T-helper 17 cell (primary cell): ENCODE data around the gene SLCO4A1. TPM values are rescaled to one million over a fixed set of nuclear protein-coding genes. Genes with fewer than 3 reads are reported as not detected.
"Not testable (repeated sequence)": the region's sequence is repeated elsewhere in the genome, so short reads cannot be mapped to it uniquely, and the experiment has no call there.

Experiments
- ATAC-seq: fragments of 150-1000 bp; cut with Tn5 transposase; 2 replicates; pipeline ENCODE4 v1.10.0; 2021; ENCODE audit warnings: mild to moderate bottlenecking, moderate library complexity
- DNase-seq, 3 donors: peaks; one replicate each; pipeline versions ENCODE4 v3.0.0 to v3.0.0-alpha.2; 2020 to 2021
- H3K9me3 ChIP-seq: one replicate; pipeline ENCODE4 v1.7.0; 2013; ENCODE audit warnings: low read length, mild to moderate bottlenecking; ENCODE audit not compliant: control insufficient read depth, poor library complexity, severe bottlenecking
- H3K27ac Mint-ChIP-seq: one replicate; pipeline ENCODE4 v1.8.0; 2022; ENCODE audit warnings: mild to moderate bottlenecking, moderate library complexity, mixed read lengths
- H3K27me3 Mint-ChIP-seq: one replicate; pipeline ENCODE4 v1.8.0; 2022; ENCODE audit warnings: mixed read lengths
- H3K36me3 Mint-ChIP-seq: one replicate; pipeline ENCODE4 v1.8.0; 2022; ENCODE audit warnings: low read depth, mixed read lengths
- H3K4me1 Mint-ChIP-seq: one replicate; pipeline ENCODE4 v1.8.0; 2022; ENCODE audit warnings: mild to moderate bottlenecking, mixed read lengths
- H3K4me3 Mint-ChIP-seq: one replicate; pipeline ENCODE4 v1.8.0; 2022; ENCODE audit warnings: mild to moderate bottlenecking, moderate library complexity, mixed read lengths
- total RNA-seq, 4 donors: library from RNA in 2 of 4; stranded (reverse) in 2 of 4; gene quantifications; one replicate each; pipeline ENCODE4 v1.2.3 and lab custom pipeline; 2022 to 2026

The SLCO4A1 gene
- total RNA-seq, 2 donors from 2014 or later: 1.9 TPM

- Mint-ChIP-seq H3K27me3 (peaks cover 25% of the 10 kb centered on the region), H3K27ac (no peak overlapping the region), H3K4me3 (no peak overlapping the region), H3K4me1 (peaks cover 11% of the 10 kb centered on the region), H3K36me3 (peaks cover 4% of the 10 kb centered on the region)
- no peak for DNase-seq
- no peaks in the 10 kb centered on the region for H3K9me3 ChIP-seq
- no peak for ATAC-seq
Measured at GRCh38 chr20:62682912-62683517, 40.7 kb downstream of the SLCO4A1 start.

- not testable (repeated sequence) for H3K4me1 Mint-ChIP-seq, H3K4me3 Mint-ChIP-seq, DNase-seq, H3K9me3 ChIP-seq, ATAC-seq, H3K27ac Mint-ChIP-seq, H3K36me3 Mint-ChIP-seq
- H3K27me3 Mint-ChIP-seq: peaks cover 25% of the 10 kb centered on the region
Measured at GRCh38 chr20:62683660-62684322, 41.5 kb downstream of the SLCO4A1 start.

GRCh38 chr20:62684981-62685380 is 42.7 kb downstream of the SLCO4A1 start:
- no peaks in the 10 kb centered on the region for H3K9me3 ChIP-seq
- DNase-seq (no peak), ATAC-seq (no peak)
- no peak overlapping the region for H3K27ac Mint-ChIP-seq
- peaks cover 25% of the 10 kb centered on the region for H3K27me3 Mint-ChIP-seq
- H3K4me3 Mint-ChIP-seq: no peak overlapping the region
- H3K36me3 Mint-ChIP-seq: peaks cover 3% of the 10 kb centered on the region
- peaks cover 7% of the 10 kb centered on the region for H3K4me1 Mint-ChIP-seq

- Mint-ChIP-seq H3K4me3 (peak overlapping the region; percentile 60), H3K27ac (no peak overlapping the region), H3K4me1 (peaks cover 7% of the 10 kb centered on the region), H3K36me3 (no peaks in the 10 kb centered on the region), H3K27me3 (peaks cover 34% of the 10 kb centered on the region)
- ATAC-seq (peak; percentile 50), DNase-seq (no peak)
- no peaks in the 10 kb centered on the region for H3K9me3 ChIP-seq
Measured at GRCh38 chr20:62685781-62686555, 43.7 kb downstream of the SLCO4A1 start.

GRCh38 chr20:62686869-62687830 is 44.8 kb downstream of the SLCO4A1 start:
- no peaks in the 10 kb centered on the region for H3K36me3 Mint-ChIP-seq
- H3K27me3 Mint-ChIP-seq: peaks cover 39% of the 10 kb centered on the region
- H3K27ac Mint-ChIP-seq: no peak overlapping the region
- ATAC-seq (no peak), DNase-seq (no peak)
- no peak overlapping the region for H3K4me3 Mint-ChIP-seq
- no peaks in the 10 kb centered on the region for H3K9me3 ChIP-seq
- peaks cover 10% of the 10 kb centered on the region for H3K4me1 Mint-ChIP-seq

GRCh38 chr20:62688083-62688482 is 45.8 kb downstream of the SLCO4A1 start:
- Mint-ChIP-seq H3K27me3 (peaks cover 41% of the 10 kb centered on the region), H3K4me3 (no peak overlapping the region), H3K27ac (no peak overlapping the region), H3K4me1 (peaks cover 10% of the 10 kb centered on the region), H3K36me3 (no peaks in the 10 kb centered on the region)
- DNase-seq: no peak
- no peaks in the 10 kb centered on the region for H3K9me3 ChIP-seq
- no peak for ATAC-seq

GRCh38 chr20:62688855-62689460 is 46.7 kb downstream of the SLCO4A1 start:
- H3K36me3 Mint-ChIP-seq: no peaks in the 10 kb centered on the region
- DNase-seq (no peak), ATAC-seq (no peak)
- H3K27me3 Mint-ChIP-seq: peaks cover 50% of the 10 kb centered on the region
- H3K27ac Mint-ChIP-seq: no peak overlapping the region
- H3K4me3 Mint-ChIP-seq: no peak overlapping the region
- H3K4me1 Mint-ChIP-seq: peaks cover 10% of the 10 kb centered on the region
- no peaks in the 10 kb centered on the region for H3K9me3 ChIP-seq

GRCh38 chr20:62689861-62690260 is 47.6 kb downstream of the SLCO4A1 start:
- H3K9me3 ChIP-seq: no peaks in the 10 kb centered on the region
- H3K27ac Mint-ChIP-seq: no peak overlapping the region
- no peak for DNase-seq

GRCh38 chr20:62690261-62690820 is 48.0 kb downstream of the SLCO4A1 start:
- peaks cover 10% of the 10 kb centered on the region for H3K4me1 Mint-ChIP-seq
- no peaks in the 10 kb centered on the region for H3K36me3 Mint-ChIP-seq
- H3K9me3 ChIP-seq: no peaks in the 10 kb centered on the region
- peaks cover 53% of the 10 kb centered on the region for H3K27me3 Mint-ChIP-seq
- no peak overlapping the region for H3K4me3 Mint-ChIP-seq
- ATAC-seq: no peak
- no peak for DNase-seq
- no peak overlapping the region for H3K27ac Mint-ChIP-seq

More at GRCh38 chr20:62689861-62690260, 47.6 kb downstream of the SLCO4A1 start:
- peaks cover 10% of the 10 kb centered on the region for H3K4me1 Mint-ChIP-seq
- H3K27me3 Mint-ChIP-seq: peaks cover 54% of the 10 kb centered on the region
- H3K4me3 Mint-ChIP-seq: no peak overlapping the region
- no peak for ATAC-seq
- H3K36me3 Mint-ChIP-seq: no peaks in the 10 kb centered on the region

GRCh38 chr20:62691487-62691886 is 49.2 kb downstream of the SLCO4A1 start:
- no peak overlapping the region for H3K4me3 Mint-ChIP-seq
- no peaks in the 10 kb centered on the region for H3K36me3 Mint-ChIP-seq
- no peak overlapping the region for H3K27ac Mint-ChIP-seq
- peaks cover 46% of the 10 kb centered on the region for H3K27me3 Mint-ChIP-seq
- ATAC-seq: no peak
- H3K4me1 Mint-ChIP-seq: peaks cover 6% of the 10 kb centered on the region
- DNase-seq: no peak
- no peaks in the 10 kb centered on the region for H3K9me3 ChIP-seq

- Mint-ChIP-seq H3K27ac (no peak overlapping the region), H3K27me3 (peaks cover 39% of the 10 kb centered on the region), H3K4me3 (no peak overlapping the region), H3K36me3 (no peaks in the 10 kb centered on the region), H3K4me1 (peaks cover 4% of the 10 kb centered on the region)
- DNase-seq (no peak), ATAC-seq (no peak)
- no peaks in the 10 kb centered on the region for H3K9me3 ChIP-seq
Measured at GRCh38 chr20:62692176-62692575, 49.9 kb downstream of the SLCO4A1 start.

GRCh38 chr20:62692801-62693523 is 50.7 kb downstream of the SLCO4A1 start:
- H3K4me1 Mint-ChIP-seq: peaks cover 4% of the 10 kb centered on the region
- peaks cover 39% of the 10 kb centered on the region for H3K27me3 Mint-ChIP-seq
- ATAC-seq (no peak), DNase-seq (no peak)
- no peak overlapping the region for H3K4me3 Mint-ChIP-seq
- H3K9me3 ChIP-seq: no peaks in the 10 kb centered on the region
- no peaks in the 10 kb centered on the region for H3K36me3 Mint-ChIP-seq
- no peak overlapping the region for H3K27ac Mint-ChIP-seq
